ENCODE data around the gene RYR1.
"Not testable (repeated sequence)": the region's sequence is repeated elsewhere in the genome, so short reads cannot be mapped to it uniquely, and the experiment has no call there.

RYR1 gene

DNA sequence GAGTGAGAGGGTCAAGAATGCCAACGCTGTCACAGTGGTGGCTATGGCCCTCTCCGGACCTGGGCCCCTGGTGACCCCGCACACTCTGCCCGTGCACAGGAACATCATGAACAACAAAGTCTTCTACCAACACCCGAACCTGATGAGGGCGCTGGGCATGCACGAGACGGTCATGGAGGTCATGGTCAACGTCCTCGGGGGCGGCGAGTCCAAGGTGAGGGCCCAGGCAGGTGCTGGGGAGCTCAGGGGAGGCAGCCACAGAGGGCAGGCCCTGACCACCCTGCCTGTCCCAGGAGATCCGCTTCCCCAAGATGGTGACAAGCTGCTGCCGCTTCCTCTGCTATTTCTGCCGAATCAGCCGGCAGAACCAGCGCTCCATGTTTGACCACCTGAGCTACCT, 62.6 kb downstream of the RYR1 start:
- DNase-seq = no peak

DNA sequence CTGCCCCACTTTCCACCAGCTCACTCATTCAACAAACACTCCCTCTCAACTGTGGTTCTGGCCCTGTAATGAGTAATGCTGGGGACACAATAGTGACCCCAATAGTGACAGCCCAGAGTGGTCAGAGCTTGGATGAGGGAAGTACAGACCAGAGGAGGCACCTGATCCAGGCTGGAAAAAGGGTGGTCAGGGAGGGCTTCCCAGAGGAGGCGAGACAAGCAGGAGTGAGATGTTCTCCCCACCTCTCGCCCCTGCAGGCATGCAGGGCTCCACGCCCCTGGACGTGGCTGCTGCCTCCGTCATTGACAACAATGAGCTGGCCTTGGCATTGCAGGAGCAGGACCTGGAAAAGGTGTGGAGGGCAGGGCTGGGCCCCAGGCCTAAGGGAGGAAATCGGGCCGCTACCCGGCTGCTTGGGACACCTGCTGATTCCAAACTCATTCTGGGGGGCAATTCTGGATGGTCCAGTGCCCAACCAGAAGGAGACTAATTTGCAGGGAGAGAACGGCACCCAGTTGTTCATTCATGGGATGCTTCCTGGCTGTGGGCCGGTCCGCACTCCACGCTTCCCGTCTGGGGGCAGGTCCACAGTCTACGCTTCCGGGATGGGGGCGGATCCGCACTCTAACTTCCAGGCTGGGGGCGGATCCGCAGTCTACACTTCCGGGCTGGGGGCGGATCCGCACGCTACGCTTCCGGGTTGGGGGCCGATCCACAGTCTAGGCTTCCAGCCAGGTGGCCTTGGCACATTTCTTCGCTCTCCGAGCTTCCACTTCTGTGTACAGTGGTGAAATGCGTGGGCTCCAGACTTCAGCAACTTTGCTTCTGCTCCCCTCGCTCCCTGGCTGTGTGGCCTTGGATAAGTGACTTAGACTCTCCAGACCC, 63.4 kb downstream of the RYR1 start:
- DNase-seq = no peak

DNA sequence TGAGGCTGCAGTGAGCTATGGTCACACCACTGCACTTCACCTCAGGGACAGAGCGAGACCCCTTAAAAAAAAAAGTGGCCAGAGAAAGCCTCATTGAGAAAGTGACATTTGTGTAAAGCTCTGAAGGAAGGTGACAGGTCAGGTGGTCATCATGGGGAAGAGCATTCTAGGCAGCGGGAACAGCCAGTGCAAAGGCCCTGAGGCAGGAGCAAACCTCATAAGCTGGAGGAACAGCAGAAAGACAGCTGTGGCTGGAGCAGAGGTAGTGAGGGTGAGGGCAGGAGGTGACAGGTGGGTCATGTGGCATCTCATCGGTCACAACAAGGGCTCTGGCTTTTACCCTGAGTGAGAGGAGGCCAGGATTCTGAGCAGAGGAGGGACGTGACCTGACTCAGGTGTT, 64.4 kb downstream of the RYR1 start:
- no peak for DNase-seq

DNA sequence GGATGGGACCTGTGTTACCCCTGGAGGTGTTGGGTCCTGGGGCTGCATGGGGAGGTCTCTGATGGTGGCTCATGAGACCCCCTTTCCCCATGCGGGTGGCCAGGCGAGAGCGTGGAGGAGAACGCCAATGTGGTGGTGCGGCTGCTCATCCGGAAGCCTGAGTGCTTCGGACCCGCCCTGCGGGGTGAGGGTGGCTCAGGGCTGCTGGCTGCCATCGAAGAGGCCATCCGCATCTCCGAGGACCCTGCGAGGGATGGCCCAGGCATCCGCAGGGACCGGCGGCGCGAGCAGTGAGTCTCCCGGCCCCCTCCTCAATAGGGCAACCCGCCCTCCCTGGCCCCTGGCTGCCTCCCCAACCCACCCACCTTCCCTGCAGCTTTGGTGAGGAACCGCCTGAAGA, 66.0 kb downstream of the RYR1 start:
- no peak for DNase-seq

DNA sequence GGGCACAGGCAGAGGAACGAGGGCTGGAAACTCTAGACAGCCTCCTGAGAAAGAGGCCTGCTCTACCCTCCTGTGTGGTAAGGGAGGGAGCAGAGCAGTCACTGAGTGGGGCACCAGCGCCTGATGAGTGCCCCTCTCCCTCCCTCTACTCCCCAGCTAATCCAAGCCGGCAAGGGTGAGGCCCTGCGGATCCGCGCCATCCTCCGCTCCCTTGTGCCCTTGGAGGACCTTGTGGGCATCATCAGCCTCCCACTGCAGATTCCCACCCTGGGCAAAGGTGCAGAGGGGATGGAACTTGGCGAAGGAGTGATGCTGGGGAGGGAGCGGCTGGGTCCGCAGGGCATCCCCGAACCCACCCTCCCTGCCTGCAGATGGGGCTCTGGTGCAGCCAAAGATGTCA, 67.0 kb downstream of the RYR1 start:
- DNase-seq = no peak

DNA sequence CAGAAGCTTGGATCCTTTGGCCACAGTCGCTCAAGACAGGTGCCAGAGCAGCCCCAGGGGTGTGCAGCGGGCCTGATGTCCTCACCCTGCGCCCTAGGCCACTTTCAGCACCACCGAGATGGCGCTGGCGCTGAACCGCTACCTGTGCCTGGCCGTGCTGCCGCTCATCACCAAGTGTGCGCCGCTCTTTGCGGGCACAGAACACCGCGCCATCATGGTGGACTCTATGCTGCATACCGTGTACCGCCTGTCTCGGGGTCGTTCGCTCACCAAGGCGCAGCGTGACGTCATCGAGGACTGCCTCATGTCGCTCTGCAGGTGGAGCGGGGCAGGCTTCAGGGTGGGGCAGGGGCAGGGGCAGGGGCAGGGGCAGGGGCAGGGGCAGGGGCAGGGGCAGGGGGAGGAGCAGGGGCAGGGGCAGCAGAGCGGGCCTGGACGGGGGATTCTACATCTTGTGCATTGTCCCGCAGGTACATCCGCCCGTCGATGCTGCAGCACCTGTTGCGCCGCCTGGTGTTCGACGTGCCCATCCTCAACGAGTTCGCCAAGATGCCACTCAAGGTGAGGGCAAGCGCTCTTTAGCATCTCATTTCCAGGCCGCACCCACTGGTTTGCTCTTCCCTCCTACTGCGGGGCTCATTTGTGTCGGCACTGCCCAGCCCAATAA, 69.1 kb downstream of the RYR1 start:
- no peak for DNase-seq

- no peak for DNase-seq
These were observed 69.6 kb downstream of the RYR1 start for GRCh38 chr19:38503077-38503410.

DNA sequence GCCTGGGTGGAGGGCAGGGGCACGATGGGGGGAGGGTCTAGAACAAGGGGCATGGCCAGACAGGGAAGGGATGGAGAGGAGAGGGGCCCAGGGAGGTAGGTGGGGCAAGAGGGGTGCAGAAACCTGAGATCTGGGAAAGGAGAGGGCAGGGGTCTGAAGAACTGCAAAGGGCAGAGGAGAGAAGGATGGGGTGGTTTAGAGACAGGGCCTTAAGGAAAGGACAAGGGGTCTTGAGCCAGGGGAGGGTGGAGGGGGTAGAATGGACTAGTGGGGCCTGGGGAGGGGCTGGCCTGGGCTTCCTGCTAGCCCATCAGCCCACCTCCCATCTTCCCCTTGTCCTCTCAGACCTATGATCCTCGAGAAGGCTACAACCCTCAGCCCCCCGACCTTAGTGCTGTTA, 72.5 kb downstream of the RYR1 start:
- DNase-seq = no peak

- DNase-seq = no peak
These were observed 72.9 kb downstream of the RYR1 start for GRCh38 chr19:38506375-38506722.

GRCh38 chr19:38506723-38507550, 73.4 kb downstream of the RYR1 start:
- peak; percentile 88 for DNase-seq

DNA sequence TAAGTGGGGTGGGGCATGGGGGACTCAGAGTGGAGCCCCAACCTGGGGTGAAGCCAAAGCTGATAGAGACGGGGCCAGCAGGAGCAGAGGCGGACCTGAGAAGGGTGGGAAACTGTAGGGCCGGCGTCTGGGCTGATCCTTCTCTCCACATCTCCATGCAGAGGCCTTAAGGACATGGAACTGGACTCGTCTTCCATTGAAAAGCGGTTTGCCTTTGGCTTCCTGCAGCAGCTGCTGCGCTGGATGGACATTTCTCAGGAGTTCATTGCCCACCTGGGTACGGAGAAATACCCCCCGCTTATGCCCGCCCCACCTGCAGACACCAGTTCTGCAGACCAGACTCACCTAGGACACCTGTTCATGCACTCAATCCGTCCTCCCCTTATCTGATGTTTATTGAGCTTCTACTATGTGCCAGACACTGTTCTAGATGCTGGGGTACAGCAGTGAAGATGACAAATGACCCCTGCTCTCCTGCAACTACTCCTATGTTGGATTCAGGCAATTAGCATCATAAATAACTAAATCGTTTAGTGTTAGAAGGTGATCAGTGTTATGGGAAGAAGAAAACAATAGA, 74.1 kb downstream of the RYR1 start:
- no peak for DNase-seq

DNA sequence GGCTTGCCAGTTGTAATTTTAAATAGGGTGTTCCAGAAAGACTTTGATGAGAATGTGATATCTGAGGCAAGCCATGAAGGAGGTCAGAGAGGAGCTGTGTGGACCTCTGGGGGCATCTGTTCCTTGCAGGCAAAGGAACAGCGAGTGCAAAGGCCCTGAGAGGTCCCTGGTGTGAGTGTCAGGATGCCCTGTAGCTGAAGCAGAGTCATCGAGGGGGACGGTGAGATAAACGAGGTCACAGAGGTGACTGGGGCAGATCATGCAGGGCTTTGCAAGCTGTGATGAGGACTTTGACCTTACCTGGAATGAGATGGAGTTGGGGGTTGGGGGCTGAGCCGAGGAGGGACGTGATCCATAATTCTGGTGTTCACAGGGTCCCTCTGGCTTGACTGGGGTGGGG, 75.0 kb downstream of the RYR1 start:
- DNase-seq = no peak

DNA sequence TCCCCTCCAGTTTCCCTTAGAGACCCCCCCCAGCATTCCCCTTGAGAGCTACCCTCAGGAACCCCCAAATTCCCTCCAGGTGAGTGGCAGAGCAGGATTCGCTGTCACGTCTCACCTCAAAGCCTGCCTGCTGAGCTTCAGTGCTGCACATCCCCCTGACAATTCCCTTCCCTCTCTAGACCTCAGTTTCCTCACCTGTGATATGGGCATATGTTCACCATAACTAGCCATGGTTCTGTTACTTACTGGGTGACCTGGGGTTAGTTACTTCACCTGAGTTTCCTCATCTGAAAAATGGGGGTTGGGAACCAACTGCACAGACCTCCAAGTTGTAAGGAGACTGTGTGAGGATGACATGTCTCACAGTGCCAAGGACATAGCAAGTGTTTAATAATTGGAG, 75.5 kb downstream of the RYR1 start:
- DNase-seq = no peak

GRCh38 chr19:38511074-38511708, 77.7 kb downstream of the RYR1 start:
- DNase-seq = no peak

- DNase-seq = no peak
These were observed 78.8 kb downstream of the RYR1 start for GRCh38 chr19:38512277-38512676.

DNA sequence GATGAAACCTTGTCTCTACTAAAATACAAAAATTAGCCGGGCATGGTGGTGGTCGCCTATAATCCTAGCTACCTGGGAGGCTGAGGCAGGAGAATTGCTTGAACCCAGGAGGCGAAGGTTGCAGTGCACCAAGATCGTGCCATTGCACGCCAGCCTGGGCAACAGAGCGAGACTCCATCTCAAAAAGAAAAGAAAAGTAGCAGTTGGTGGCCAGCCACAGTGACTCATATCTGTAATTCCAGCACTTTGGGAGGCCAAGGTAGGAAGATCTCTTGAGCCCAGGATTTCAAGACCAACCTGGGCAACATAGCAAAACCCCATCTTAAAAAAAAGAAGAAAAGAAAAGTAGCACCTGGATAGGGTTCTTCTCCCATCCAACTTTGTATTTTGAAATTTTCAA, 79.7 kb downstream of the RYR1 start:
- not testable (repeated sequence) for DNase-seq

DNA sequence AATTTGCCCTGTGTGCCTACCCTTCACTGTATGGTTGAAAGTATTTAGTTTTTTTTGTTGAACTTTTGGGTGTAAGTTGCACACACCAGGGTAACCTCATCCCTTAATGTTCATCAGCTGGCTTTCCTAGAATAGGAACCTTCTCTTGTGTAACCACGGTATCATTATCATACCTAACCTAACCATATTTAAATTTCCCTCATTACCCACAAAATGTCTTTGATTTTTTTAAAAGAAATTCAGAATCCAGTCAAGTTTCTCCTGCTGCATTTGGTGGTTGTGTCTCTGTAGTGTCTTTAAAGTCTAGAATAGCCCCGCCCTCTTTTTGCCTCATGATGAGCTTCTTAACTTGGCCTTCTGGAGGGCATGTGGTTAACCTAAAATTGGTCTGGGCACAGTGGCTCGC, 80.3 kb downstream of the RYR1 start:
- DNase-seq = no peak

- DNase-seq = peak; percentile 78
These were observed 81.5 kb downstream of the RYR1 start for GRCh38 chr19:38514812-38515633.

GRCh38 chr19:38515896-38516295, 82.4 kb downstream of the RYR1 start:
- no peak for DNase-seq

- no peak for DNase-seq
These were observed 83.3 kb downstream of the RYR1 start for GRCh38 chr19:38516802-38517201.

DNA sequence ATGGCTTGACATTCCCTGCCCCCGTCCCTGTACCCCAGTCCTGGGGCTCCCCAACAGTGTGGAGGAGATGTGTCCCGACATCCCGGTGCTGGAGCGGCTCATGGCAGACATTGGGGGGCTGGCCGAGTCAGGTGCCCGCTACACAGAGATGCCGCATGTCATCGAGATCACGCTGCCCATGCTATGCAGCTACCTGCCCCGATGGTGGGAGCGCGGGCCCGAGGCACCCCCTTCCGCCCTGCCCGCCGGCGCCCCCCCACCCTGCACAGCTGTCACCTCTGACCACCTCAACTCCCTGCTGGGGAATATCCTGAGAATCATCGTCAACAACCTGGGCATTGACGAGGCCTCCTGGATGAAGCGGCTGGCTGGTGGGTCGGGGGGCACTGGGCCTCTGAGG, 83.8 kb downstream of the RYR1 start:
- no peak for DNase-seq

DNA sequence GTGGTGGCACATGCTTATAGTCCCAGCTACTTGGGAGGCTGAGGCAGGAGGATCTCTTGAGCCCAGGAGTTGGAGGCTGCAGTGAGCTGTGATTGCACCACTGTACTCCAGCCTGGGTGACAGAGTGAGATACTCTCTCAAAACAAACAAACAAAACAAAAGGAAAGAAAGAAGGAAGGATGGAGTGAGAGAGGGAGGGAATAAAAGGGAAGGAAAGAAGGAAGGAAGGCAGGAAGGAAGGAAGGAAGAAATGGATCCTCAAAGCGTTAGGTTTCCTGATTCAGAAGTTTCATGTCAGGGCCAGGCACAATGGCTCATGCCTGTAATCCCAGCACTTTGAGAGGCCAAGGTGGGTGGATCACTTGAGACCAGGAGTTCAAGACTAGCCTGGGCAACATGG, 84.5 kb downstream of the RYR1 start:
- DNase-seq = not testable (repeated sequence)

Data from stimulated activated CD4-positive, alpha-beta T cell treated with anti-CD3 and anti-CD28 coated beads, Interleukin-4, amount 100 ng/mL, for 24 hours (primary cell).